ENCODE measurements around the gene KRTAP1-4.
"Not testable (repeated sequence)": the region's sequence is repeated elsewhere in the genome, so short reads cannot be mapped to it uniquely, and the experiment has no call there.

- TF ChIP-seq POLR2A, EP300 (IDR thresholded peaks at IDR 0.05): not testable (repeated sequence)
Observed at GRCh38 chr17:41055130-41055529, 25.1 kb upstream of the KRTAP1-4 start, which contains the start of gene KRTAP2-2.

Data from sigmoid colon (tissue), 4 donors.